ENCODE results near the gene FLACC1.
"Not testable (repeated sequence)": the region's sequence is repeated elsewhere in the genome, so short reads cannot be mapped to it uniquely, and the experiment has no call there.

Gene FLACC1

DNA sequence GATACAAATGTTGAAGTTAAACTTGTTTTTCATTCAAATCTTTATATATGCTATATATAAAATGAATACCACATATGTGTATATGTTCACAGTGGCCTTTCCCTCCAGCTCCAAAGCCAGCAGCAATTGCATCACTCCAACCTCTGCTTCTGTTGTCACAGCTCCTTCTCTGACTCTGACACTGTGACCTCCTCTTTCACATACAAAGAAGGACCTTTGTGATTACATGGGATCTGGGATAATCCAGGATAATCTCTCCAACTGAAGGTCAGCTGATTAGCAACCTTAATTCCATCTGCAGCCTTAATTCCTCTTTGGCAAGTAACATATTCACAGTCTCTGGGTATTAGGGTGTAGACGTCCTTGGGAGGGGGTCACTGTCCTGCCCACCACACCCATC lies 8.4 kb downstream of the FLACC1 start:
- no peak for DNase-seq

DNA sequence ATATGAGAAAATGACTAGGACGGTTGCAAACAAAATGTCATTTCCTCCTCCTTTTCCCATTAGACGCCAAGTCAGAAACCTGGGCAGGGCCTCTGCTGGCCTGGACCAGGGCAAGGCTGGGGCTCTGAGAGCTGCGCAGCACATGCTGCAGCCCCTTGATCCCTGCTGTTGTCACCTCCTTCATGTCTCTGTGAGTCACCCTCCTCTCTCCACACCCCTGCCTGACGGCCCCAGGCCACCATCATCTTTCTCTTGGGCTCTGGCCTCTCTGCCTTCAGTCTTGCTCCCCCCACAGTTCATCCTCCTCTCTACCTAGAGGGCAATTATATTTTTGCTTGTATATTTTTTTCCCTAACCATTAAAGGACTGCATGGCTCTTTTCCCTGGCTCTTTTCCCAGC lies 10.0 kb downstream of the FLACC1 start:
- DNase-seq = no peak

DNA sequence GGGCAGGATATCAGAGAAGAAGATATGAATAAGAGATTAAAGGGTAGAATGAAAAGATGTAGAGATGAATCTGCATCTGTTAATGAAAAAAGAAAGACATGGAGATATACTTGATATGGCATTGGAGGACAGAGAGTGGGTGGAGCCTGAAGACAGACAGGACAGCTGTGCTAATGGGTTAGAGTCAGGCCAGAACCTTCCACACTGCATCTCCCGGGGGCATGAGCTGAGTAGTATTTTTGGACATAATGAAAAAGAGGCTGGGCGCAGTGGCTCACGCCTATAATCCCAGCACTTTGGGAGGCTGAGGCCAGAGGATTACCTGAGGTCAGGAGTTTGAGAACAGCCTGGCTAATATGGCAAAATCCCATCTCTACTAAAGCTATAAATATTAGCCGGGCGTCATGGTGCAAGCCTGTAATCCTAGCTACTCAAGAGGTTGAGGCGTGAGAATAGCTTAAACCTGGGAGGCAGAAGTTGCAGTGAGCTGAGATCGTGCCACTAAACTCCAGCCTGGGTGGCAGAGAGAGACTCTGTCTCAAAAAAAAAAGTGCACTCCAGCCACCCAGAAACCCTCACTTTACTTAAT lies 11.4 kb downstream of the FLACC1 start:
- no peak for DNase-seq

DNA sequence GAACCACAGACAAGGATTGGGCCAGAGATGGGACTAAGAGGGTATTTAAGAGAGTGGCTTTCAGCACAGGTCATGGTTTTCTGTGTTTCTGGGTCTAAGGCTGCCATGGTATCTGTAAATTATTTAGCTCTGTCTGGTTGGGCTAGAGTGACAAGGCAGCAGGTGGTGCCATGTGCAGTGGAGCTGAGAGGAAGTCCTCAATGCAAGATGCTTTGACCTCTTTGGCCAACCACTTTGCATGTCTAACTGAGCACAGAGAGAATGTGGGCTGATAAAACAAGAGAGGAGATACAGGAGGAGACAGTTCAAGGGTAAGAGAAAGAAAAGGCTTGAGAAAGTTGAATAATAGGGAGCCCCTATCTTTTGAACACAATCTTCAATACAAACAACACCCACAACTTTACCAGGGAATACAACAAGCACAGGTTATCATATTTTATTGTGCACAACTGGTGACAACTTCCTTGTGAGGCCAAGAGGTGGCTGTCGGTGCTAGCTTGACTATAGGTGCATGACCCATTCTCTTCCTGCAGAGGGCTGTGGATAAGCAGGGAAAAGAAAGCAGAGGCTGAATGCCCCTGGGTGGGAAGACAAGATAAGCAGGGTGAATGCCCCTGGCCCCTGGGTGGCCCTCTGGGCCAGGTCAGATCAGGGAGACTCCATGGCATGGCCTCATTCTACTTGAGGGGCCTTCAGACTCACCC lies 12.3 kb downstream of the FLACC1 start:
- no peak for DNase-seq

DNA sequence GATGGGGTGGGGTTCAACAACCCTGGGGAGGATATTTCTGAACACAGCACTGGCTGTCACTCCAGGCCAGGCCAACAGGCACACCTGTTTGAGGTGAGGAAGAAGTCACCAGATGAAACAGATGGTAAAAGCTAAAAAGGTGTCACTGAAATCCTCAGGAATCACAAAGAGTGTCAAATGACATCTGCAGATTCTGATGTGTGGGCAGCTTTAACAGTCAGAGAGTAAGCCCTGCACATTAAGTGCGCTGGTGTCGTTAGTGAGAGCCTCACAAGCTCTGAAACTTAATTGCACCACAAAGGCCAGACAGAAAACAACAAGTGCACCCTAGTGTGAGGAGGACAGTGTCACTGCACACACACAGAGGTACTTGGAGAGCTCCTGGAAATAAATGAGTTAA lies 13.6 kb downstream of the FLACC1 start:
- no peak for DNase-seq

DNA sequence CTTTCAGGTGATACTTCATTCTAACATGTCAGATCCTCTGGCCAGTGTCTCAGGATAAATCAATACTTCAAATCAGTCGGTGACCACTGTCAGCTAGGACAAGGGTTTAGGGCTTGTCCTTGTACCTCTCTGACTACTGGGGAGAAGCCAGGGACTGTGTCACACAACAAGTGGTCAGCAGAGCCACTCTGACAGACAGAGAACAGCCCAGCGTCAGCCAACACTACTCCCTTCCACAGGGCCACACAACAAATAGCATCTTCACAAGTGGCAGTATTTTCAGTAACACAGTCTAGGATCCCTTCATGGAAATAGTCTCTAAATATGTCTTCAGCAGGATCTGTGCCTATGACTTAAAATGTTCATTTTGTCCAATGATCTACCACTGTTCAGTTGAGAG lies 14.2 kb downstream of the FLACC1 start:
- DNase-seq = no peak

DNA sequence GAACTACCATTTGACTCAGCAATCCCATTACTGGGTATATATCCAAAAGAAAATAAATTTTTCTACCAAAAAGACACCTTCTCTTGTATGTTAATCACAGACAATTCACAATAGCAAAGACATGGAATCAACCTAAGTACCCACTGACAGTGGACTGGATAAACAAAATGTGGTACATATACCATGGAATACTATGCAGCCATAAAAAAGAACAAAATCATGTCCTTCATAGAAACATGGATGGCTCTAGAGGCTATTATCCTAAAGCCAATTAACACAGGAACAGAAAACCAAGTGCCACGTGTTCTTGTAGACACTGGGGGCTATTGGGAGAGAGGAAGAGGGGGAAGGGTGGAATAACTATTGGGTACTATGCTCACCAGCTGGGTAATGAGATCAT lies 27.7 kb downstream of the FLACC1 start:
- DNase-seq = no peak

DNA sequence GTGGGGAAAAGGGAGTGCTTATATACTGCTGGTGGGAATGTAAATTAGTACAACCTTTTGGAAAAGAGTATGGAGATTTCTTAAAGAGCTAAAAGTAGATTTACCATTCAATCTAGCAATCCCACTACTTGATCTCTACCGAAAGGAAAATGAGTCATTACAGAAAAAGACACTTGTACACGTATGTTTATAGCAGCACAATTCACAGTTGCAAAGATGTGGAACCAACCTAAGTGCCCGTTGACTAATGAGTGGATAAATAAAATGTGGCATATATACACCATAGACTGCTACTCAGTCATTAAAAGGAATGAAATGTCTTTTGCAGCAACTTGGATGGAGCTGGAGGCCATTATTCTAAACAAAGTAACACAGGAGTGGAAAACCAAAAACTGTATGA lies 29.5 kb downstream of the FLACC1 start:
- DNase-seq = no peak

DNA sequence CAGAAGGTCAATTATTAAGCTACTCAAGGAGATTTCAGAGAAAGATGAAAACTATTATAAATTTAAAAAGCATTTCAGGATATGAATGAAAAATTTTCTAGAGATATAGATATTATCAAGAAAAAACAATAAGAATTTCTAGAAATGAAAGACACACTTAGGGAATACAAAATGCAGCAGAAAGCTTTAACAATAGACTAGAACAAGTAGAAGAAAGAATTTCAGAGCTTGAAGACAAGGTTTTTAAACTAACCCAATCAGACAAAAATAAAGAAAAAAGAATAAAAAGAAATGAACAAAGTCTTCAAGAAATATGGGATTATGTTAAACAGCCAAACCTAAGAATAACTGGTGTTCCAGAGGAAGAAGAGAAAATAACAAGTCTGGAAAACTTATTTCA lies 34.4 kb downstream of the FLACC1 start:
- DNase-seq = no peak

DNA sequence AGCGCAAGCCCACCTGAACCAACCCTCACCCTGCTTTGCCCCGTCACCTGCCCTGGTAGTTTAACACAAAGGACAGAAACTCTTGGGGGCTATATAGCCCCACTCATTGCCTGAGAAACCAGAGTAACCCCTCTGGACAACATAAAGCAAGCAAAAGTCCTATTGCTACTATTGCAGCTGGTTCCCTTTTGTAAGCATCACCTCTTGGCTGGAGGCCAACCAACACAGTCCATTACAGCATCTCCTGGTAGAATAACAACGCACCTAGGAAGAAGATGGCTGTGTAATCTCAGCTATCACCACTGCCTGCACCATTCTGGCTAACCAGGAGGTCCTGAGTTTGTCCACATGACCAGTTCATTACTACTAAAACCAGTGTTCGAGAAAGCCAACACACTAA lies 36.4 kb downstream of the FLACC1 start:
- no peak for DNase-seq

DNA sequence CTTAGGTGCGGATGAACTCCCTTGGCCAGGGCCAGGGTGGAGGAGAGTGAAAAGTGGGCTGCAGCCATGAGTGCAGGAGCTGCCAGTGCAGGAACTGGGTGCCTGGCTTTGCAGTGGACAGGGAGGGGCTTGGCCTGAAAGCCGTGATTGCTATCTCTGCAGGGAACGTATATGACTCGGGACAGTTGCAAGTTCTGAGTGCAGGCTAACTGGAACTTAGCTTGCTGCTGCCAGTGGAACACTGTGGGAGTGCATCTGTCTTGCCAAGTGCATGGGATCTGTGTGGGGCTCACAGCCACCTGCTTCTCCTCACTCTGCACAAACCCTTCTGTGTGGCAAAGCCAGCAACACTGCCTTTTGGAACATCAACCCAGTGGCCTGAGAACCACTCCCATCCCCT lies 36.9 kb downstream of the FLACC1 start:
- no peak for DNase-seq

DNA sequence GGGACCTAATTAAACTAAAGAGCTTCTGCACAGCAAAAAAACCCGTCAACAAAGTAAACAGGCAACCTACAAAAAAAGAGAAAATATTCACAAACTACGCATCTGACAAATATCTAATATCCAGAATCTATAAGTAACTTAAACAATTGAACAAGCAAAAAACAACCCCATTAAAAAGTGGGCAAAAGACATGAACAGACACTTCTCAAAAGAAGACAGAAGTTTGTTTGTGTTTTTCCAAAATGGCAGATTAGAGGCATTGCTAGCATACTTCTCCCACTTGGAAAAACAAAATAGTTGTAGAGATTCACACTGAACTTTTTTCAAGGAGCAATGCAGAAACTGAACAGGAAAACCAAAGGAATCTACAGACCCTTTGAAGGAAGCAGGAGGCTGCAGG lies 37.6 kb downstream of the FLACC1 start:
- no peak for DNase-seq

DNA sequence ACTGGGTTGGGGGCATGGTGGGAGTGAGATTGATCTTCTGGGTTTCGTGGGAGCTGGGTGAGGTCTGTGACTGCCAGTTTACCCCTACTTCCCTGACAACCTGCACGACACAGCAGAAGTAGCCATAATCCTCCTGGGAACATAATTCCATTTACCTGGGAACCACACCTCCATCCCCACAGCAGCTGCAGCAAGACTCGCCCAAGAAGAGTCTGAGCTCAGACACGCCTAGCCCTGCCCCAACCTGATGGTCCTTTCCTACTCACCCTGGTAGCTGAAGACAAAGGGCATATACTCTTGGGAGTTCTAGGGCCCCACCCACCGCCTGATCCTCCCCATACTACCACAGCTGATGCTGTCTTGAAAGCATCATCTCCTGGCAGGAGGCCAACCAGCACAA lies 43.8 kb downstream of the FLACC1 start:
- no peak for DNase-seq

DNA sequence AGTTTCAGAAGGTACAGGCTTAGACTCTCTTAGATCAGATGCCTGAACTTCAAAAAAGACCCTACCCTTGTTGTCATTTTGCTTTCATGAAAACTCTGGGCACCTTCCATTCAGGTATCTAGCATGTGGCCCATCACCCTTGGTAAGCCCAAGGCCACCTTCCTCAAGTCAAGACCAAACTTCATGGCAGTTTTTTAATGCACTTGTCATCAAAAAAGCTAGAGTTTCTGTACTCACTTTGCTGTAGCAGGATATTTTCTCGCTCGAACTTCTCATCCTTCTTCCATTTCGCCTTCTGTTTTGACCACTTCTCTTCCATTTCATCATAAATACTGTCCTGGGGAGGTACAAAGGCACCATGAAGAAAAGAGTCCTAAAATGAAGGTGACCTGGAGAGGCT lies 48.2 kb downstream of the FLACC1 start:
- DNase-seq = no peak

DNA sequence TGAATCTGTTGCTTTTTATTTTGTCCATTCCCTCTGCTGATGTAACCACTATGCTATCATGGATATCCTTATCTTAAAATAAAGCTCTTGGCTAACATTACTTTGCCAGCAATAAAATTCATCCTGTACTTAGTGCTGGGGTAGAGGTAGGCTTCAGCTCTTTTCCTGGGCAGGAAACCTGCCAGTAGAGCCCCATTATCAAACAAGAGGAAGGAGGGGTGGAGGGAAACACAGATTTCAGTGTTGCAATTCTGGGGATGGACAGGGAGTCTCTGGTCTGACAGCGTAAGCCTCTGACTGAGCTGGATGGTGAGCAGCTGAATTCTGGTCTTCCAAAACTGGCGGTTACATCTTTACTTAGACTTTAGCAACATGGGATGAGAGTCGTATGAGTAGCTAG lies 49.3 kb downstream of the FLACC1 start:
- no peak for DNase-seq

DNA sequence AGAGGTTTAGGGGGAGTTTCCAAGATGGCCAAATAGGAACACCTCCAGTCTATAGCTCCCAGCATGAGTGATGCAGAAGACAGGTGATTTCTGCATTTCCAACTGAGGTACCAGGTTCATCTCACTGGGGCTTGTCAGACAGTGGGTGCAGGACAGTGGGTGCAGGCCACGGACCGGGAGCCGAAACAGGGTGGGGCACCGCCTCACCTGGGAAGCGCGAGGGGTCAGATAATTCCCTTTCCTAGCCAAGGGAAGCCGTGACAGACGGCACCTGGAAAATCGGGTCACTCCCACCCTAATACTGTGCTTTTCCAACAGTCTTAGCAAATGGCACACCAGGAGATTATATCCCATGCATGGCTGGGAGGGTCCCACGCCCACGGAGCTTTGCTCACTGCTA lies 57.2 kb downstream of the FLACC1 start:
- not testable (repeated sequence) for DNase-seq

DNA sequence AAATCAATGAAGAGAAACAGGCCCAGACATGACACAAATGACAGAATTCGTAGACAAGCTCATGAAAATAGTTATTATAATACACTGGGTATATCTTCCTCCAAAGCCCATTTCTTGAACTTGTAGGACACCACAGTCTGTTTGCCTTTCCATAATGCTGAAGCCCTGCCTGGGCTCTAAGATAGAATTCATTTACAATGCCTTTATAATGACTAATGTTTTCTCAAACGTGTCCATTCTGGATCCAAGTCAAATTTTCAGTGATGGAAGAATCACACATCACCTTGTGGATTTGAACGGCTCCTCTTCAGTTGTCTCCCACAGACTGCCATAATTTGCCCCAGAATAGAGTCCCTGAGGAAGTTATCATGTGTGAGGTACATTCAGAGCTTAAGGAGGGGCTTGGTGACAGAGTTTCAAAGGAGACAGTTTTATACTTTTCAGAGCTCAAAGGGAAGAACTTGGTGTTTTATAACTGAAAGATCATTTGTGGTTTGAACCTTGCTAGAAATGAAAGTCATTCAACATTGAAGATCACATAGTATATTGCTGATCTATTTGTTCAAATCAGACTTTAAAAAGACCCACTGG lies 58.6 kb downstream of the FLACC1 start:
- DNase-seq = no peak

DNA sequence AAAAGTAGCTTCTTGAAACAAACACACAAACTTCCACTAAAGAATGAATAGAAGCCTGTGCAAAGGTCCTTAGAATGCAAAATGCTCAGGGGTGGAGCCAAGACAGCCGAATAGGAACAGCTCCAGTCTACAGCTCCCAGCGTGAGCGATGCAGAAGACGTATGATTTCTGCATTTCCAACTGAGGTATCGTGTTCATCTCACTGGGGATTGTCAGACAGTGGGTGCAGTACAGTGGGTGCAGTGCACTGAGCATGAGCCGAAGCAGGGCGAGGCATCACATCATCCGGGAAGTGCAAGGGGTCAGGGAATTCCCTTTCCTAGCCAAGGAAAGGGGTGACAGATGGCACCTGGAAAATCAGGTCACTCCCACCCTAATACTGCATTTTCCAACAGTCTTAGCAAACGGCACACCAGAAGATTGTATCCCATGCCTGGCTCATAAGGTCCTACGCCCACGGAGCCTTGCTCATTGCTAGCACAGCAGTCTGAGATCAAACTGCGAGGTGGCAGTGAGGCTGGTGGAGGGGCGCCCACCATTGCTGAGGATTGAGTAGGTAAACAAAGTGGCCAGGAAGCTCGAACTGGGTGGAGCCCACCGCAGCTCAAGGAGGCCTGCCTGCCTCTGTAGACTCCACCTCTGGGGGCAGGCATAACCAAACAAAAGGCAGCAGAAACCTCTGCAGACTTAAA lies 66.5 kb downstream of the FLACC1 start:
- not testable (repeated sequence) for DNase-seq

DNA sequence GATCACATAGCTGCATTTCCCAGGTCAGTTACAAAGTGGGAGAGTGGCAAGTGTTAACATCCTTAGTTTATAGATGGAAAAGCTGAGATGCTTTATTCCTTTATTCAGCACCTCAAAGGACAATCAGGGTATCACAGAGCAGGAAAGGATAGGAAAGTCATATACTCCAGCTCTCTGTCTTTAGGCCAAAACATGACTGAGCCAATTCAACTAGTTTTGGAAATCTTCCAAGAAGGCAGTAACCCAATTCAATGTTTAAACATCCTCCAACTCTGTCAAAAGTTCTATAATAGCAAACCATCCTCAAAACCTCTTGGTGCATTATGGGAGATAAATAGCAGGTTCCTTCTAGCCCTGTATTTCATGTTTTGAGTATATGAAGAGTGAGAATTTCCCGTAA lies 71.6 kb downstream of the FLACC1 start:
- DNase-seq = no peak

DNA sequence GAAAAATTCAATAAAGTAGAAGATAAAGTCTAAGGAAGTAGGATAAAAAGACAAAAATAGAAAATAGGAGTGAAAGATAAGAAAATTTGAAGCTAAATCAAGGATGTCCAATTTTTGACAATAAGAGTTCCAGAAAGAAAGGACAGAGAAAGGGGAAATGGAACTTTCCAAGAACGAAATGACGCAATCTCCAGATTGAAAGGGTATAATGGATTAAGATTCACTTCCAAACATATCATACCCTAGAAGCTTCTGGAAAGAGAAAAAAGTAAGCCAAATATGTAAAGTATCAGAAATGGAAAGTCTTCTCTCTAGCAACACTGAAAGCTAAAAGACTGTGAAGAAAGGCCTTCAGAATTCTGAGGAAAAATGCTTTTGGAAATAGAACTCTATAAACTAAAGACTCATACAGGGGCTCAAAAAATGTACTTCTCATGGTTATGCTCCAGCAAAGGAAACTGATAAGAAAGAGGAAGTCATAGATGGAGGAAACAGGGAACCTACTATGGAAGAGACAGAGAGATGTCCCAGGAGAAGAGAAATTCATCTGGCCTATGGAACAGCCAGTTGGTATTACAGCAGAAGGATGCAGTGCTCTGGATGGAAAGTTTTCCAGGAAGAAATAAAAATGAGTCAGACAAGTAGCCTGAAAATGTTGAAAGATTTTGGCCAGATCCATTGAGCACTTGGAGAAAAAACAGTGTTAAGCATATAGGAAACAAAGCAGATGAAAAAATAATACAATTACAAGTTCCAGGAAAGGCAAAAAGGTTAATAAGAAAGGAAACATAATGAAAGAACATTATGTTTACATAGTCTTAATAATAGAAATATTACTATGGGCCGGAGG lies 76.7 kb downstream of the FLACC1 start:
- no peak for DNase-seq

DNA sequence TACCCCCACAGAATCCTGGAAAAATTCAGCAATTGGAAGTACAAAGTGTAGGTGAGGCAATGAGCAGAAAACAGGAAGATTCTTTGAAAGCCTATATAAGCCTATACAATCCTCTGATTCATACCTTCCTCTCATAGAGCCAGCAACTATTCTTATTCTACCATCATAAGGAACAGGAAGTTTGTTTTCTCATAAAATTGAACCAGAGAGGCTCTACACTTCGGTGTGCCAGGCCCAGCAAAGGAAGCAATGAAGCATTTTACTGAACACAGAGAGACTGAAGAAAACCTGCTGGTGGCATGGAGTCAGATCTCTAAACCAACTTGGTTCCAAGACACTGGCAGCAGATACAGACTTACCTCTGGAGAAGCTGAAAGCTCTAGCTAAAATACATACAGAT lies 78.1 kb downstream of the FLACC1 start:
- DNase-seq = no peak

DNA sequence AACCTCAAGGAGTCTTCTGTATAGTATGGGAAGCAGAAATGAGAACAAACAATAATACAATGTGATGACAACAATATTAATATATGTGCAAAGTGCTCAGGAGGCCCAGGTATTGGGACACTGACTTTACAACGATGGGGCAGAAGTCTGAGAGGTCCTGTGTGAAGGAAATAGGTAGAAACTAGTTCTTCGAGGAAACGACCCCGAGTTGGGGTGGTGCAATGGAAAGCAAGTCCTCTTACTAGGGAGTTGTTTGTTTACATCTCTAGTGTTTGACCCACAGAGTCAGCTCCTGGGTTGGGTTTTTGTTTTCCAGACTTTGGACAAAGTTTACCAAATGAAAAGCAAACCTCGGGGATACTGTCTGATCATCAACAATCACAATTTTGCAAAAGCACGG lies 80.6 kb downstream of the FLACC1 start:
- no peak for DNase-seq

DNA sequence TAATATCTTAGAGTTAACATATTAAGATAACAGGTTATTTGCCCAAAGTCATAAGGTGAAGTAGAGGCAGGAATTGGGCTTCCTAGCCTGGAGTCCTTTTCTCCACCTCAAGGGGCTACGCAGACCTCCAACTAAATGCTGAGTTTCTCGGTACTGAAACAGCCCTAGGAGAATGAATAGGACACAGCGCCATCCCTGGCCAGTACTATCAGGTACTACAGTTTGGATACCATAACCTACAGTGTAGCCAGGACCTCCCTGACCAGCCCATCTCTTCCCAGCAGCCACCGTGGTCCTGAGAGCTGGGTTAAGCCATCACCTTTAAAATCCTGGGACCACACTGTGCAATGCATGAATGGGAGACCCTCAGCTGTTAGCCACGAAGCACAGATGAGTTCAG lies 81.2 kb downstream of the FLACC1 start:
- no peak for DNase-seq
